ENCODE data around the gene RWDD1.

The RWDD1 gene

DNA sequence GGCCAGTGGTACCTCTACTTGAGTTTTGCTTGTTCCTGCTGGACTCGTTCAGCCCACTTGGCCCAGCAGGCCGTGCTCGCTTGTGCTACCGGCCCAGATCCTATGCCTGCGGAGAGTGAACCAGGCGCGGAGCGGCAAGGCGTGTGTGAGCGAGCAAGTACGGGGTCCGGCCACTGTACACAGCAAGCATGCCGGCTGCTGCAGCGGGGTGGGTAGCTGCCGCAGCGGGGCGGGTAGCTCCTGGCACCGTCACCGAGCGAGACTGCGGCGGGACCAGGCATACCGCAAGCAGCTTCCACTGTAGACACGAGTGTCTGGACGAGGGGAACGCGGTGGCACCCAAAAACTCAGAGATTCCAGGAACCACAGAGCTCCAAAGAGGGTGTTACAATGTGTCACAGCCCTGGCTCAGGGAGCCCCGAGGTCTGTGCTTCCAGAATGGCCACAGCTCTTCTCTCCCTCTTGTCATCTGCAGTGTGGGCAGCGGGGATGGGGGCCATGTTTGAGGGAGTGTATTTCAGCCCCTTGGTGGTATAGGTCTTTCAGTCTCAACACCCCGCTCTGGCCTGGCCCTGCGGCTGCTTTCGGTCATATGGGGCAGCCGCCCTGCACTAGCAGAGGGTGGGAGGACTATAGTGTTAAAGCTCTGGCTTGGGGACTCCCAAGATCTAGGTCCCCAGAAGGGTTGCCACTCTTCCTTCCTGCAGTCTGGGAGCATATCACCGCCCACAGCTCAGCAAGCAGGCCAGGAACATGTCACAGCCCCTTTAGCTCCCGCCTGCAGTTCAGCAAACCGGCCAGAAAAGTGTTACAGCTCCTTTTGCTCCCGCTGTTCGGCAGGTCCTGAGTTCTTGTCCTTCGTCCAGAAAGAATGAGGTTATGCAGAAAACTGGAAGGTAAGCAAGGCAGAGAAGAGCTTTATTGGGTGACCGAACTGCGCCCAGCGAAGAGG, 6.1 kb upstream of the RWDD1 start:
- H3K27ac ChIP-seq: no peak overlapping the region
- TF ChIP-seq, protein P1, sequence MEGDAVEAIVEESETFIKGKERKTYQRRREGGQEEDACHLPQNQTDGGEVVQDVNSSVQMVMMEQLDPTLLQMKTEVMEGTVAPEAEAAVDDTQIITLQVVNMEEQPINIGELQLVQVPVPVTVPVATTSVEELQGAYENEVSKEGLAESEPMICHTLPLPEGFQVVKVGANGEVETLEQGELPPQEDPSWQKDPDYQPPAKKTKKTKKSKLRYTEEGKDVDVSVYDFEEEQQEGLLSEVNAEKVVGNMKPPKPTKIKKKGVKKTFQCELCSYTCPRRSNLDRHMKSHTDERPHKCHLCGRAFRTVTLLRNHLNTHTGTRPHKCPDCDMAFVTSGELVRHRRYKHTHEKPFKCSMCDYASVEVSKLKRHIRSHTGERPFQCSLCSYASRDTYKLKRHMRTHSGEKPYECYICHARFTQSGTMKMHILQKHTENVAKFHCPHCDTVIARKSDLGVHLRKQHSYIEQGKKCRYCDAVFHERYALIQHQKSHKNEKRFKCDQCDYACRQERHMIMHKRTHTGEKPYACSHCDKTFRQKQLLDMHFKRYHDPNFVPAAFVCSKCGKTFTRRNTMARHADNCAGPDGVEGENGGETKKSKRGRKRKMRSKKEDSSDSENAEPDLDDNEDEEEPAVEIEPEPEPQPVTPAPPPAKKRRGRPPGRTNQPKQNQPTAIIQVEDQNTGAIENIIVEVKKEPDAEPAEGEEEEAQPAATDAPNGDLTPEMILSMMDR (IDR thresholded peaks at IDR 0.05): no peak
- DNase-seq (ENCODE audit: low spot score): no peak
- H3K4me3 ChIP-seq: peak overlapping the region; percentile 65

- DNase-seq (ENCODE audit: low spot score): no peak
- Histone ChIP-seq H3K4me3 (no peak overlapping the region), H3K27ac (no peak overlapping the region)
- TF ChIP-seq, protein P1 (IDR thresholded peaks at IDR 0.05): no peak
Measured at GRCh38 chr6:116568111-116568510, 3.2 kb upstream of the RWDD1 start.

DNA sequence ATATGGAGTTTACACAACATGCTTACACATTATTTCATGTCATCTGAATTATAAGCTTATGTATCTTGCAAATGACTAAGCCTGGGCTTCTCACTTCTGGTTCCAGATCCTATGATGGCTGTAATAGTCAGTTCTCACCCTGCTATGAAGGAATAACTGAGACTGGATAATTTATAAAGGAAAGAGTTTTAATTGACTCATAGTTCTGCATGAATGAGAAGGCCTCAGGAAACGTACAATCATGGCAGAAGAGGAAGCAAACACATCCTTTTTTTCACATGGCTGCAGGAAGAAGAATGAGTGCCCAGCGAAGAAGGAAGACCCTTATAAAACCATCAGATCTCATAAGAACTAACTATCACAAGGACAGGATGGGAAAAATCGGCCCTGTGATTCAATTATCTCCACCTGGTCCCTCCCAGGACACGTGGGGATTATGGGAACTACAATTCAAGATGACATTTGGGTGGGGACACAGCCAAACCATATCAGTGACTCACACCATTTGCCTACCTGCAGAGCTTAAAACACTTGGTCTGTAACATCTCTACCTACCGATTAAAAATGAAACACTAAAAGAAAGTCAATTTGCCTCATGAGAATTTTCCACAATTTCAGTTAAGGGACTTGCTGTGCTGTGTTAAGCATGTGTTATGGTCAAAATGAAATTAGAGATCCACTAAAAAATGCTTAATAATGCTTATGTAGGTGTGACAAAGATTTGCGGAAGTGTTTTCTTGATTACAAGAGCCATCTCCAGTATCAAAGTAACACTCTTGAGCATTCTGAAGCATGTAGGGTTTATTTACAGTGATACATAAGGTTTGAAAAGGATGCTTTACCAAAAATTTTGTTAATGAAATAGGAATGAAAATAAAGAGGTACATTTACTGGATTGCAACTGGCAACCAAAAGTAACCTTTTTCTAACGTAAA, 2.2 kb upstream of the RWDD1 start:
- Histone ChIP-seq H3K4me3 (no peak overlapping the region), H3K27ac (no peak overlapping the region)
- DNase-seq (ENCODE audit: low spot score): no peak
- TF ChIP-seq, protein P1 (IDR thresholded peaks at IDR 0.05): no peak

- DNase-seq (ENCODE audit: low spot score): no peak
- TF ChIP-seq, protein P1 (IDR thresholded peaks at IDR 0.05): no peak
- peak overlapping the region; percentile 86 to 99 for H3K27ac ChIP-seq
- peak overlapping the region; percentile 98 for H3K4me3 ChIP-seq
Measured at GRCh38 chr6:116571683-116572000, 338 bp downstream of the RWDD1 start.

GRCh38 chr6:116572162-116572561, 858 bp downstream of the RWDD1 start:
- H3K4me3 ChIP-seq: peak overlapping the region; percentile 98
- TF ChIP-seq, protein P1 (IDR thresholded peaks at IDR 0.05): no peak
- peak overlapping the region in 1 of 2 donors; percentile 99 for H3K27ac ChIP-seq
- no peak for DNase-seq (ENCODE audit: low spot score)

DNA sequence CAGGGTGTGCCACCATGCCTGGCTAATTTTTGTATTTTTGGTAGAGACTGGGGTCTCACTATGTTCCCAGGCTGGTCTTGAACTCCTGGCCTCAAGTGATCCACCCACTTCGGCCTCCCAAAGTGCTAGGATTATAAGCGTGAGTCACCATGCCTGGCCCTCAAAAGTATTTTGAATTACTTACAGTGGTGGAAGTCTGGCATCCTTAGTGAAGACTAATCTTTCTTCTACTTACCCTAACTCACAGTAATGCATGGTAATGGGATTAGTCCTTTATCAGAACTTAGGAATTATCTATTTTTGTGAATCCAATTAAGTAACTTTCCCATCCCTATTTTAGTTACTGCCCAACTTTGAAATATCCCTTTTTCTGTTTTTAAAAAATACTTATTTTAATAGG, 3.9 kb downstream of the RWDD1 start:
- no peak overlapping the region for H3K4me3 ChIP-seq
- H3K27ac ChIP-seq: no peak overlapping the region
- TF ChIP-seq, protein P1 (IDR thresholded peaks at IDR 0.05): no peak
- no peak for DNase-seq (ENCODE audit: low spot score)
